ENCODE data around the gene LENG8. TPM values are rescaled to one million over a fixed set of nuclear protein-coding genes. Genes with fewer than 3 reads are reported as not detected.

The LENG8 gene
- total RNA-seq, 1 experiment from 2014 or later, result 148 TPM

DNA sequence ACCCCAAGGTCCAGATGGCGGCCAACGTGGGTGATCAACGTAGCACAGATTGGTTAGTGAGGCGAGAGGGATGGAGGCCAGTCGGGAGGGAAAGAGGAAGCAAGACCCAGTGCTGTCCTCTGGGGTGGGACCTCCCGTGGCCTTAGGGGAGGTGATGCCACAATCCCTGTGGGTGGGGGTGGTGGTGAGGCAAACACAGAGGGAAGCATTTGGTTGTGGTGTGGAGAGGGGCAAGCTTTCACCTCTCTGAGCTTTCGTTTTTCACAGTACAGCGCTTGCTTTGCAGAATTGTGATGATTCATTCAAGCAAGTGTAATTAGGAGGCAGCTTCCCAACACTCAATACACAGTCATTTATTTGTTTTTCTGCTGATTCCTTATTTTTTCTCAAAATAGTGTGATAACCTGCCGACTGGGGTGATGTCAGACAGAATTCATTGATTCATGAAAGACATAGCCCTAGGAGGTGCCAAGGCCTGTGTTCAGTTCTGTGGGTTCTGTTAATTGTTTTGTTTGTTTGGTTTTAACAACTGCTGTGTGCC is 2.4 kb downstream of the LENG8 start:
- Histone ChIP-seq H2BK120ac (ENCODE audit: low read depth, low read length, poor library complexity, severe bottlenecking) (no peak overlapping the region), H3K9ac (ENCODE audit: extremely low read depth, insufficient read length, low read length) (no peak overlapping the region), H3K56ac (ENCODE audit: insufficient read length, low read depth, low read length) (no peak overlapping the region), H2BK20ac (ENCODE audit: low read depth, low read length, poor library complexity, severe bottlenecking) (no peak overlapping the region), H3K18ac (ENCODE audit: insufficient read length, low read depth, low read length) (no peak overlapping the region), H2AFZ (ENCODE audit: low read length) (no peak overlapping the region), H2BK15ac (ENCODE audit: low read depth, low read length) (no peak overlapping the region), H3K27me3 (ENCODE audit: insufficient read depth, low read length) (no peaks in the 10 kb centered on the region), H3K79me1 (ENCODE audit: insufficient read depth, low read depth, low read length, poor library complexity, severe bottlenecking) (peaks cover 10% of the 10 kb centered on the region), H3K9me3 (ENCODE audit: control insufficient read depth, low read depth, low read length) (no peaks in the 10 kb centered on the region), H4K20me1 (ENCODE audit: control insufficient read depth, insufficient read depth, insufficient read length) (no peaks in the 10 kb centered on the region), H4K8ac (replicated peaks; ENCODE audit: insufficient read length, low read depth, low read length) (no peak overlapping the region), H3K14ac (ENCODE audit: insufficient read depth, low read length) (no peak overlapping the region), H2AK5ac (ENCODE audit: insufficient read length, low read length) (no peak overlapping the region), H3K23ac (ENCODE audit: insufficient read length, low read depth, low read length) (no peak overlapping the region), H4K5ac (ENCODE audit: insufficient read length, low read depth, low read length) (no peak overlapping the region), H2BK5ac (ENCODE audit: insufficient read length, low read length) (no peak overlapping the region), H2BK12ac (ENCODE audit: insufficient read length, low read depth, low read length) (no peak overlapping the region), H3K27ac (ENCODE audit: insufficient read length, low read depth, low read length) (no peak overlapping the region), H3K4me2 (ENCODE audit: insufficient read depth, insufficient read length, low read length) (no peak overlapping the region), H3K4me1 (ENCODE audit: insufficient read depth, low read length) (peaks cover 2% of the 10 kb centered on the region; the same call in 1 of the 2 replicates), H3K79me2 (ENCODE audit: insufficient read depth, low read length) (peaks cover 19% of the 10 kb centered on the region), H3K23me2 (ENCODE audit: insufficient read length, low read depth, low read length, poor library complexity, severe bottlenecking) (peaks cover 9% of the 10 kb centered on the region), H4K91ac (ENCODE audit: insufficient read length, low read depth, low read length) (no peak overlapping the region), H3K4ac (ENCODE audit: low read depth, low read length) (no peak overlapping the region), H3T11ph (ENCODE audit: low read length) (no peak overlapping the region)
- Mint-ChIP-seq H3K4me3 (peak overlapping the region; percentile 97 to 99), H3K27me3 (ENCODE audit: low read depth) (no peaks in the 10 kb centered on the region), H3K27ac (peak overlapping the region in 2 of 3 experiments; percentile 72 to 76; a peak in 3 of 7 replicates), H3K36me3 (ENCODE audit: insufficient read depth in 1 of 3, low read depth in 3 of 3) (peaks cover 44 to 61% (median 54%) of the 10 kb centered on the region in 3 experiments), H3K4me1 (peaks cover 16 to 28% of the 10 kb centered on the region in 2 experiments), H3K9me3 (peaks cover 4 to 10% of the 10 kb centered on the region in 2 experiments; a peak in 2 of 5 replicates)
- WGBS (ENCODE audit: extremely low coverage, insufficient read length, low lambda C conversion rate), result no CpG with 5 or more reads among the region's 9 CpGs
- TF ChIP-seq, protein P1, sequence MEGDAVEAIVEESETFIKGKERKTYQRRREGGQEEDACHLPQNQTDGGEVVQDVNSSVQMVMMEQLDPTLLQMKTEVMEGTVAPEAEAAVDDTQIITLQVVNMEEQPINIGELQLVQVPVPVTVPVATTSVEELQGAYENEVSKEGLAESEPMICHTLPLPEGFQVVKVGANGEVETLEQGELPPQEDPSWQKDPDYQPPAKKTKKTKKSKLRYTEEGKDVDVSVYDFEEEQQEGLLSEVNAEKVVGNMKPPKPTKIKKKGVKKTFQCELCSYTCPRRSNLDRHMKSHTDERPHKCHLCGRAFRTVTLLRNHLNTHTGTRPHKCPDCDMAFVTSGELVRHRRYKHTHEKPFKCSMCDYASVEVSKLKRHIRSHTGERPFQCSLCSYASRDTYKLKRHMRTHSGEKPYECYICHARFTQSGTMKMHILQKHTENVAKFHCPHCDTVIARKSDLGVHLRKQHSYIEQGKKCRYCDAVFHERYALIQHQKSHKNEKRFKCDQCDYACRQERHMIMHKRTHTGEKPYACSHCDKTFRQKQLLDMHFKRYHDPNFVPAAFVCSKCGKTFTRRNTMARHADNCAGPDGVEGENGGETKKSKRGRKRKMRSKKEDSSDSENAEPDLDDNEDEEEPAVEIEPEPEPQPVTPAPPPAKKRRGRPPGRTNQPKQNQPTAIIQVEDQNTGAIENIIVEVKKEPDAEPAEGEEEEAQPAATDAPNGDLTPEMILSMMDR (conservative IDR thresholded peaks at IDR 0.05), result no peak
- no peak for DNase-seq

Measured in H9 (cell line).